Gastroesophageal sphincter (tissue), 4 donors: Measurements from ENCODE around the gene TMEM272. TPM values are rescaled to one million over a fixed set of nuclear protein-coding genes. Genes with fewer than 3 reads are reported as not detected.

Source experiments
- ATAC-seq: fragments of 150-250 bp; one replicate; pipeline ENCODE4 v1.9.1; 2016; ENCODE audit warnings: mild to moderate bottlenecking, moderate library complexity
- H3K27ac ChIP-seq, 4 donors: fragments of 200-600 bp; sonication (generic) in 3 of 4; 1 replicate in 3 of 4; 2 replicates in 1 of 4; pipeline ENCODE4 v1.5.1; 2016 to 2019
- H3K27me3 ChIP-seq: fragments of 200-600 bp; sonication (generic); one replicate; pipeline ENCODE4 v1.5.1; 2019
- H3K36me3 ChIP-seq, 2 donors: fragments of 200-600 bp; sonication (generic); one replicate each; pipeline ENCODE4 v1.5.1; 2019; ENCODE audit warnings: control low read depth in 1 of 2
- H3K4me1 ChIP-seq, 3 donors: fragments of 200-600 bp; sonication (generic); 1 replicate in 2 of 3; 2 replicates in 1 of 3; pipeline ENCODE4 v1.5.1; 2016 to 2019; ENCODE audit warnings: control low read depth in 2 of 3
- H3K4me3 ChIP-seq, 2 donors: fragments of 200-600 bp; sonication (generic); one replicate each; pipeline ENCODE4 v1.5.1; 2019; ENCODE audit warnings: mild to moderate bottlenecking in 1 of 2, moderate library complexity in 1 of 2
- H3K9me3 ChIP-seq, 3 donors: fragments of 200-600 bp; sonication (generic); one replicate each; pipeline ENCODE4 v1.5.1; 2017 to 2019; ENCODE audit warnings: control low read depth in 2 of 3
- EP300 ChIP-seq: sonication (generic); formaldehyde crosslinking; IDR thresholded peaks from one replicate; pipeline ENCODE4 v1.6.1; 2017; ENCODE audit warnings: antibody characterized with exemption, mild to moderate bottlenecking
- POLR2A ChIP-seq, 2 donors: fragments of 450-650 bp; IDR thresholded peaks; one replicate each; pipeline ENCODE4 v1.6.1; 2017; ENCODE audit warnings: antibody characterized with exemption in 2 of 2, mild to moderate bottlenecking in 2 of 2, moderate library complexity in 1 of 2
- POLR2AphosphoS5 ChIP-seq: sonication (generic); formaldehyde crosslinking; IDR thresholded peaks from one replicate; pipeline ENCODE4 v1.6.1; 2017; ENCODE audit warnings: antibody characterized with exemption
- WGBS, 2 donors: methylation state at CpG; one replicate each; pipeline ENCODE4 v1.1.5; 2018; ENCODE audit warnings: low coverage in 1 of 2; 5-methylcytosine and 5-hydroxymethylcytosine counted together
- total RNA-seq, 4 donors: library from RNA; depleted of rRNA; stranded (reverse); fragments of >200 nt; gene quantifications; one replicate each; pipeline ENCODE4 v1.1.0, GENCODE V29; 2016
- TF ChIP-seq, protein P1 (sequence below), 4 experiments: fragments of 200-600 bp in 2 of 4; fragments of 450-650 bp in 2 of 4; sonication (generic) in 1 of 4; IDR thresholded peaks; one replicate each; pipeline ENCODE4 v1.5.1; 2017 to 2019; ENCODE audit warnings: antibody characterized with exemption in 4 of 4, mild to moderate bottlenecking in 2 of 4, moderate library complexity in 2 of 4

TMEM272 gene
- total RNA-seq, 4 donors from 2014 or later = 0.13 to 0.15 TPM; not detected in 2

DNA sequence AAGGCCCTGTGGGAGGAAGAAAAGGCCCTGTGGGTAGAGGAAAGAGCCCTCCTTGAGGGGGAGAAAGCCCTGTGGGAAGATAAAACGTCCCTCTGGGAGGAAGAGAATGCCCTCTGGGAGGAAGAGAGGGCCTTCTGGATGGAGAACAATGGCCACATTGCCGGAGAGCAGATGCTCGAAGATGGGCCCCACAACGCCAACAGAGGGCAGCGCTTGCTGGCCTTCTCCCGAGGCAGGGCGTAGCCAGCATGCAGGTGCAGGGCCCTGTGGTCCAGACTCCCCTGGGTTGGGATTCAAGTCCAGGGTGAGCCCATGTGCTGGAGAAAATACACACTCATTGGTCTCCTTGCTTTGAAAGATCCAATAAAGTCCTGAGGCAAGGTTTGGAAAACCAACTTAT lies 20.9 kb upstream of the TMEM272 start:
- Histone ChIP-seq H3K4me3 (no peak overlapping the region), H3K4me1 (no peaks in the 10 kb centered on the region), H3K9me3 (no peaks in the 10 kb centered on the region), H3K27ac (no peak overlapping the region), H3K36me3 (no peaks in the 10 kb centered on the region), H3K27me3 (no peaks in the 10 kb centered on the region)
- WGBS, 2 donors = 65% methylated on average over 3 of the region's 7 CpGs; no CpG with 5 or more reads in 1 of the 2 donors
- TF ChIP-seq POLR2A (IDR thresholded peaks at IDR 0.05) (no peak), POLR2AphosphoS5 (no peak), EP300 (no peak)
- TF ChIP-seq, protein P1, sequence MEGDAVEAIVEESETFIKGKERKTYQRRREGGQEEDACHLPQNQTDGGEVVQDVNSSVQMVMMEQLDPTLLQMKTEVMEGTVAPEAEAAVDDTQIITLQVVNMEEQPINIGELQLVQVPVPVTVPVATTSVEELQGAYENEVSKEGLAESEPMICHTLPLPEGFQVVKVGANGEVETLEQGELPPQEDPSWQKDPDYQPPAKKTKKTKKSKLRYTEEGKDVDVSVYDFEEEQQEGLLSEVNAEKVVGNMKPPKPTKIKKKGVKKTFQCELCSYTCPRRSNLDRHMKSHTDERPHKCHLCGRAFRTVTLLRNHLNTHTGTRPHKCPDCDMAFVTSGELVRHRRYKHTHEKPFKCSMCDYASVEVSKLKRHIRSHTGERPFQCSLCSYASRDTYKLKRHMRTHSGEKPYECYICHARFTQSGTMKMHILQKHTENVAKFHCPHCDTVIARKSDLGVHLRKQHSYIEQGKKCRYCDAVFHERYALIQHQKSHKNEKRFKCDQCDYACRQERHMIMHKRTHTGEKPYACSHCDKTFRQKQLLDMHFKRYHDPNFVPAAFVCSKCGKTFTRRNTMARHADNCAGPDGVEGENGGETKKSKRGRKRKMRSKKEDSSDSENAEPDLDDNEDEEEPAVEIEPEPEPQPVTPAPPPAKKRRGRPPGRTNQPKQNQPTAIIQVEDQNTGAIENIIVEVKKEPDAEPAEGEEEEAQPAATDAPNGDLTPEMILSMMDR (IDR thresholded peaks at IDR 0.05) = no peak
- ATAC-seq = no peak

DNA sequence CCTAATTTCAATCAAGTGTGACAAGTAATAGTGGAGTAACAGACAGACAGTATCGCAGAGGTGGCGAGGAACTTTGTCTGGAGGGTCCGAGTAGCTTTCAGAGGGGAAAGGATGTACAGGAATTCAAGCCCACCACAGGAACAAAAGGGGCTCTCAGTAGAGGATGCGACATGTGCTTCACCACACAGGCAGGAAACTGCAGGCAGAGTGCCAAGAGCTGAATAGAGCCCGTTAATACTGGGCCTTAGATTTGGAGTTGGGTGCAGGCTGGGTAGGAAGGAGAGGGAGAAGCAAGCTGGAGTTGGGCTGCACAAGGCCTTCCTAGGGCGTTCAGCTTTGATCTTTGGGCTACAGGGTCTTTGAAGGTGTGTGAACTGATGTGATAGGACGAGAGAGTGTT lies 18.0 kb upstream of the TMEM272 start:
- Histone ChIP-seq H3K9me3 (no peaks in the 10 kb centered on the region), H3K4me3 (no peak overlapping the region), H3K36me3 (no peaks in the 10 kb centered on the region), H3K27me3 (no peaks in the 10 kb centered on the region), H3K27ac (no peak overlapping the region), H3K4me1 (no peaks in the 10 kb centered on the region)
- WGBS, 2 donors = 52 to 63% methylated on average over 3 to 7 of the region's 7 CpGs
- TF ChIP-seq, protein P1 (IDR thresholded peaks at IDR 0.05) = no peak
- TF ChIP-seq POLR2A (IDR thresholded peaks at IDR 0.05) (no peak), EP300 (no peak), POLR2AphosphoS5 (no peak)
- no peak for ATAC-seq

GRCh38 chr13:51861723-51862300 lies 16.8 kb upstream of the TMEM272 start, which contains the start of gene CCDC70:
TSS of gene CCDC70 (plus strand) at chr13:51861969. CDS start at chr13:51865412, 3,443 bp downstream.
- ATAC-seq = no peak
- TF ChIP-seq, protein P1 (IDR thresholded peaks at IDR 0.05) = no peak
- TF ChIP-seq POLR2A (IDR thresholded peaks at IDR 0.05) (no peak), POLR2AphosphoS5 (no peak), EP300 (no peak)
- 74 to 88% methylated on average over 5 of the region's 5 CpGs for WGBS, 2 donors

DNA sequence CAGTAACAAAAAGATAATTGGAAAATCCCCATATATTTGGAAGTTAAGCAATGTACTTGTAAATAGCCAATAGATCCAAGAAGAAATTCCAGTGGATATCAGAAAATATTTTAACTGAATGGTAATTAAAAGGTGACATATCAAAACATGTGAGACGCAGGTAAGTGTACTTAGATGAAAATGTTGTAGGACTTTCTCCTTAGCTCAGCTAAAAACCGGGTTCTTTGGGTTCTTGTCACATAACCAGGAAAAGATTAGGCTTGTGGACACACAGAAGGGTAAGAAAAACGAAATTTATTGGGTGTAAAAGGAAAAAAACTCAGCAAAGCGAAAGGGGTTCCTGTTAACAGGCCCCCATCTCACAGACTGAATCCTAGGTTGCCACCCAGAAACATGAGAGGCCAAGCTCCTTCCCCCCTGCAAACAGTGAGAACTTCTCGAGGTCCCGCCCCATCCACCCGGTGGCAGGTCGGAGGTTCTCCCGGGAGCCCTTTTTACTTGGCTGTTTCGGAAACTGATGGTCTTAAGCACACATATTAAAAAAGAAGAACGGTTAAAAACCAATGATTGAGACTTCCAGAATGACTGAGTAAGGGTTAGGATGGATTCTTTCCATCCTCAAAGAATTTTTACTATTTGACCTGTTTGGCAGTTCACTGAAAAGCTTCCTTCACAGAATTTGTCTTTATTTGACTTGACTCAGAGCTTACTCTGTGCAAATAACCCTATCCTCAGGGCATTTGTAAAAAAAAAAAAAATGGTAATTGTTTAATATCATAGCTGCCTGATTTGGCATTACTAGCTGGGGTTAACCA lies 13.7 kb upstream of the TMEM272 start:
- WGBS, 2 donors = 42% methylated on average over 10 to 11 of the region's 11 CpGs
- Histone ChIP-seq H3K36me3 (no peaks in the 10 kb centered on the region), H3K4me3 (no peak overlapping the region), H3K27ac (no peak overlapping the region), H3K9me3 (no peaks in the 10 kb centered on the region), H3K4me1 (no peaks in the 10 kb centered on the region), H3K27me3 (no peaks in the 10 kb centered on the region)
- TF ChIP-seq POLR2AphosphoS5 = no peak
- TF ChIP-seq, protein P1 (IDR thresholded peaks at IDR 0.05) = no peak
- TF ChIP-seq EP300 = no peak
- no peak for TF ChIP-seq POLR2A (IDR thresholded peaks at IDR 0.05)
- no peak for ATAC-seq

More at GRCh38 chr13:51861723-51862300, 16.8 kb upstream of the TMEM272 start, which contains the start of gene CCDC70:
- Histone ChIP-seq H3K4me3 (no peak within 1 kb of the TSS), H3K36me3 (no peaks in the 10 kb centered on the region), H3K9me3 (no peaks in the 10 kb centered on the region), H3K27me3 (no peaks in the 10 kb centered on the region), H3K27ac (no peak within 1 kb of the TSS), H3K4me1 (no peaks in the 10 kb centered on the region)
